Measurements from ENCODE around the gene EZR. TPM values are rescaled to one million over a fixed set of nuclear protein-coding genes. Genes with fewer than 3 reads are reported as not detected.

Gene EZR
- polyA plus RNA-seq, 4 donors = 172 to 755 (median 479) TPM

GRCh38 chr6:158810155-158811095 lies 8.7 kb downstream of the EZR start:
- H3K4me1 ChIP-seq (ENCODE audit: control insufficient read depth in 3 of 3, insufficient read depth in 2 of 3, low read depth in 1 of 3, low read length in 2 of 3) = peaks cover 18 to 63% (median 30%) of the 10 kb centered on the region in 3 donors
- H3K36me3 ChIP-seq (ENCODE audit: control insufficient read depth in 3 of 3, insufficient read depth in 2 of 3, low read depth in 1 of 3, low read length in 3 of 3) = peaks cover 3 to 47% (median 13%) of the 10 kb centered on the region in 3 donors
- H3K9me3 ChIP-seq (ENCODE audit: control insufficient read depth in 2 of 2, insufficient read depth in 1 of 2, low read depth in 1 of 2, low read length in 1 of 2) = no peaks in the 10 kb centered on the region
- DNase-seq (no peak), FAIRE-seq (no peak)
- 48 to 58% (median 52%) methylated on average over 9 of the region's 9 CpGs for WGBS, 3 donors
- peak overlapping the region in 2 of 3 donors; percentile 25 to 43 for H3K27ac ChIP-seq (ENCODE audit: low read depth in 1 of 3, low read length in 2 of 3)
- no peak overlapping the region for H3K4me3 ChIP-seq (ENCODE audit: low read depth in 1 of 3, low read length in 3 of 3)
- no peaks in the 10 kb centered on the region for H3K27me3 ChIP-seq (ENCODE audit: control insufficient read depth in 3 of 3, insufficient read depth in 3 of 3, low read length in 3 of 3)

GRCh38 chr6:158808941-158809678 lies 10.1 kb downstream of the EZR start:
- FAIRE-seq = no peak
- peaks cover 18 to 58% (median 33%) of the 10 kb centered on the region in 3 donors for H3K4me1 ChIP-seq (ENCODE audit: control insufficient read depth in 3 of 3, insufficient read depth in 2 of 3, low read depth in 1 of 3, low read length in 2 of 3)
- H3K9me3 ChIP-seq (ENCODE audit: control insufficient read depth in 2 of 2, insufficient read depth in 1 of 2, low read depth in 1 of 2, low read length in 1 of 2) = no peaks in the 10 kb centered on the region
- no peak overlapping the region for H3K4me3 ChIP-seq (ENCODE audit: low read depth in 1 of 3, low read length in 3 of 3)
- peak overlapping the region in 2 of 3 donors; percentile 25 to 55 for H3K27ac ChIP-seq (ENCODE audit: low read depth in 1 of 3, low read length in 2 of 3)
- peak in 1 of 2 donors; percentile 64 for DNase-seq
- H3K27me3 ChIP-seq (ENCODE audit: control insufficient read depth in 3 of 3, insufficient read depth in 3 of 3, low read length in 3 of 3) = no peaks in the 10 kb centered on the region
- WGBS, 3 donors = 35 to 68% (median 38%) methylated on average over 8 of the region's 8 CpGs
- peaks cover 0 to 42% (median 13%) of the 10 kb centered on the region in 3 donors for H3K36me3 ChIP-seq (ENCODE audit: control insufficient read depth in 3 of 3, insufficient read depth in 2 of 3, low read depth in 1 of 3, low read length in 3 of 3)

GRCh38 chr6:158808442-158808833 lies 10.7 kb downstream of the EZR start:
- WGBS, 3 donors = 47 to 71% (median 49%) methylated on average over 6 of the region's 6 CpGs
- Histone ChIP-seq H3K27ac (ENCODE audit: low read depth in 1 of 3, low read length in 2 of 3) (peak overlapping the region; percentile 6 to 55 (median 25)), H3K4me3 (ENCODE audit: low read depth in 1 of 3, low read length in 3 of 3) (peak overlapping the region in 1 of 3 donors; percentile 3), H3K27me3 (ENCODE audit: control insufficient read depth in 3 of 3, insufficient read depth in 3 of 3, low read length in 3 of 3) (no peaks in the 10 kb centered on the region), H3K4me1 (ENCODE audit: control insufficient read depth in 3 of 3, insufficient read depth in 2 of 3, low read depth in 1 of 3, low read length in 2 of 3) (peaks cover 18 to 57% (median 35%) of the 10 kb centered on the region in 3 donors), H3K9me3 (ENCODE audit: control insufficient read depth in 2 of 2, insufficient read depth in 1 of 2, low read depth in 1 of 2, low read length in 1 of 2) (no peaks in the 10 kb centered on the region), H3K36me3 (ENCODE audit: control insufficient read depth in 3 of 3, insufficient read depth in 2 of 3, low read depth in 1 of 3, low read length in 3 of 3) (peaks cover 0 to 38% (median 13%) of the 10 kb centered on the region in 3 donors)
- FAIRE-seq = no peak
- DNase-seq = no peak

GRCh38 chr6:158807515-158808441 lies 11.4 kb downstream of the EZR start:
- H3K27me3 ChIP-seq (ENCODE audit: control insufficient read depth in 3 of 3, insufficient read depth in 3 of 3, low read length in 3 of 3) = no peaks in the 10 kb centered on the region
- peak overlapping the region; percentile 8 to 85 (median 25) for H3K27ac ChIP-seq (ENCODE audit: low read depth in 1 of 3, low read length in 2 of 3)
- DNase-seq (no peak), FAIRE-seq (no peak)
- peak overlapping the region in 1 of 3 donors; percentile 3 for H3K4me3 ChIP-seq (ENCODE audit: low read depth in 1 of 3, low read length in 3 of 3)
- peaks cover 11 to 56% (median 34%) of the 10 kb centered on the region in 3 donors for H3K4me1 ChIP-seq (ENCODE audit: control insufficient read depth in 3 of 3, insufficient read depth in 2 of 3, low read depth in 1 of 3, low read length in 2 of 3)
- WGBS, 3 donors = 54 to 62% (median 59%) methylated on average over 8 of the region's 8 CpGs
- H3K36me3 ChIP-seq (ENCODE audit: control insufficient read depth in 3 of 3, insufficient read depth in 2 of 3, low read depth in 1 of 3, low read length in 3 of 3) = peaks cover 0 to 32% (median 11%) of the 10 kb centered on the region in 3 donors
- H3K9me3 ChIP-seq (ENCODE audit: control insufficient read depth in 2 of 2, insufficient read depth in 1 of 2, low read depth in 1 of 2, low read length in 1 of 2) = no peaks in the 10 kb centered on the region

DNA sequence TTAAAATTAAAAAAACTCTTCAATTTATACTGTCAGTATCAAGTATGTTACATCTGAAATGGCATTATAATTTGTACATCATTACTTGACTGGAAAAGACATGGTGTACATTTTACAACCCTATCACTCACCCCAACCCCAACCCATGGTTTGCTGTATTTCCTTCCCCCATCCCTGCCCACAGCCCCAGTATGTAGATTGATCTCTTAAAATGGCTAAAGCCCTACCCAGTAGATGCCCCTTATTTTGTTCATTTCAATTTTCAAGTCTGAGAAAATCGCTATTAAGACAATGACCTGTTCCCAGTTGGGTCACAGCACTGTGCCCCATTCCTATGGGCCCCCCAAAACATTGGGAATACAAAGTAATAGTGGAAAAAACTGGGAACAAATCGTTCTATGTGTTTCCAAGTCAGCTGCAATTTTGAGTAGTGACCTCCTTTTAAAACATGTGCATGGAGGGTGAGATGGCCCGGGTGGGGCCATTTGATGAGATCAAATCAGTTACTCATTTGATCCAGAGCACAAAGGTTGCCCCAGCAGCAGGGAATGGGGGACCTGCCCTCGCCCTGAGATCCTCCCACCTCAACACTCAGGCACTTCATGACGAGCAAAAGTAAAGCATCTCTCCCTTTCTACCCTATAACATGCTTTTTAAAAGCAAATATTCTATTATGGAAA lies 13.3 kb downstream of the EZR start:
- no peaks in the 10 kb centered on the region for H3K9me3 ChIP-seq (ENCODE audit: control insufficient read depth in 2 of 2, insufficient read depth in 1 of 2, low read depth in 1 of 2, low read length in 1 of 2)
- H3K4me1 ChIP-seq (ENCODE audit: control insufficient read depth in 3 of 3, insufficient read depth in 2 of 3, low read depth in 1 of 3, low read length in 2 of 3) = peaks cover 13 to 70% (median 29%) of the 10 kb centered on the region in 3 donors
- 33 to 68% (median 51%) methylated on average over 5 of the region's 5 CpGs for WGBS, 3 donors
- no peaks in the 10 kb centered on the region for H3K27me3 ChIP-seq (ENCODE audit: control insufficient read depth in 3 of 3, insufficient read depth in 3 of 3, low read length in 3 of 3)
- H3K27ac ChIP-seq (ENCODE audit: low read depth in 1 of 3, low read length in 2 of 3) = peak overlapping the region; percentile 34 to 60 (median 49)
- DNase-seq (peak; percentile 64 to 85), FAIRE-seq (no peak)
- peaks cover 0 to 25% (median 9%) of the 10 kb centered on the region in 3 donors for H3K36me3 ChIP-seq (ENCODE audit: control insufficient read depth in 3 of 3, insufficient read depth in 2 of 3, low read depth in 1 of 3, low read length in 3 of 3)
- H3K4me3 ChIP-seq (ENCODE audit: low read depth in 1 of 3, low read length in 3 of 3) = peak overlapping the region in 1 of 3 donors; percentile 22

- no peak for FAIRE-seq
- H3K36me3 ChIP-seq (ENCODE audit: control insufficient read depth in 3 of 3, insufficient read depth in 2 of 3, low read depth in 1 of 3, low read length in 3 of 3) = peaks cover 0 to 30% (median 9%) of the 10 kb centered on the region in 3 donors
- peak overlapping the region; percentile 61 to 83 (median 77) for H3K27ac ChIP-seq (ENCODE audit: low read depth in 1 of 3, low read length in 2 of 3)
- no peaks in the 10 kb centered on the region for H3K9me3 ChIP-seq (ENCODE audit: control insufficient read depth in 2 of 2, insufficient read depth in 1 of 2, low read depth in 1 of 2, low read length in 1 of 2)
- peak in 1 of 2 donors; percentile 61 for DNase-seq
- peaks cover 15 to 71% (median 28%) of the 10 kb centered on the region in 3 donors for H3K4me1 ChIP-seq (ENCODE audit: control insufficient read depth in 3 of 3, insufficient read depth in 2 of 3, low read depth in 1 of 3, low read length in 2 of 3)
- H3K4me3 ChIP-seq (ENCODE audit: low read depth in 1 of 3, low read length in 3 of 3) = no peak overlapping the region
- no peaks in the 10 kb centered on the region for H3K27me3 ChIP-seq (ENCODE audit: control insufficient read depth in 3 of 3, insufficient read depth in 3 of 3, low read length in 3 of 3)
Measured at GRCh38 chr6:158804207-158804606, 15.0 kb downstream of the EZR start.

- FAIRE-seq (no peak), DNase-seq (peak; percentile 66 to 71)
- Histone ChIP-seq H3K36me3 (ENCODE audit: control insufficient read depth in 3 of 3, insufficient read depth in 2 of 3, low read depth in 1 of 3, low read length in 3 of 3) (peaks cover 0 to 33% (median 9%) of the 10 kb centered on the region in 3 donors), H3K9me3 (ENCODE audit: control insufficient read depth in 2 of 2, insufficient read depth in 1 of 2, low read depth in 1 of 2, low read length in 1 of 2) (no peaks in the 10 kb centered on the region), H3K27me3 (ENCODE audit: control insufficient read depth in 3 of 3, insufficient read depth in 3 of 3, low read length in 3 of 3) (no peaks in the 10 kb centered on the region), H3K27ac (ENCODE audit: low read depth in 1 of 3, low read length in 2 of 3) (peak overlapping the region; percentile 61 to 83 (median 77)), H3K4me1 (ENCODE audit: control insufficient read depth in 3 of 3, insufficient read depth in 2 of 3, low read depth in 1 of 3, low read length in 2 of 3) (peaks cover 19 to 72% (median 30%) of the 10 kb centered on the region in 3 donors), H3K4me3 (ENCODE audit: low read depth in 1 of 3, low read length in 3 of 3) (peak overlapping the region in 1 of 3 donors; percentile 29)
- 10 to 21% (median 14%) methylated on average over 5 of the region's 5 CpGs for WGBS, 3 donors
Measured at GRCh38 chr6:158803733-158804143, 15.4 kb downstream of the EZR start.
